Tibial nerve (tissue), 4 donors: Measurements from ENCODE around the gene KICS2. TPM values are rescaled to one million over a fixed set of nuclear protein-coding genes. Genes with fewer than 3 reads are reported as not detected.

Source experiments
- DNase-seq, 2 donors: peaks; one replicate each; pipeline ENCODE4 v3.0.0-alpha.2; 2019; ENCODE audit warnings: low spot score in 2 of 2
- H3K27ac ChIP-seq, 4 donors: fragments of 200-600 bp; sonication (generic) in 3 of 4; one replicate each; pipeline ENCODE4 v1.5.1; 2017 to 2019; ENCODE audit warnings: mild to moderate bottlenecking in 1 of 4
- H3K27me3 ChIP-seq, 2 donors: fragments of 200-600 bp; sonication (generic) in 1 of 2; one replicate each; pipeline versions ENCODE4 v1.5.1 to v1.6.0; 2017 to 2019
- H3K36me3 ChIP-seq, 3 donors: fragments of 200-600 bp; sonication (generic); one replicate each; pipeline ENCODE4 v1.5.1; 2018 to 2019
- H3K4me1 ChIP-seq, 4 donors: fragments of 200-600 bp; sonication (generic) in 3 of 4; one replicate each; pipeline ENCODE4 v1.5.1; 2017 to 2019
- H3K4me3 ChIP-seq, 4 donors: fragments of 200-600 bp; sonication (generic) in 3 of 4; one replicate each; pipeline ENCODE4 v1.5.1; 2017 to 2019; ENCODE audit warnings: mild to moderate bottlenecking in 1 of 4, moderate library complexity in 1 of 4
- H3K9me3 ChIP-seq, 4 donors: fragments of 200-600 bp; sonication (generic) in 3 of 4; one replicate each; pipeline ENCODE4 v1.5.1; 2017 to 2019
- CTCF ChIP-seq, 5 experiments: fragments of 200-600 bp in 3 of 5; fragments of 450-650 bp in 2 of 5; sonication (generic) in 3 of 5; IDR thresholded peaks; one replicate each; pipeline ENCODE4 v1.5.1; 2016 to 2019; ENCODE audit warnings: antibody characterized with exemption in 5 of 5, mild to moderate bottlenecking in 3 of 5, moderate library complexity in 2 of 5
- EP300 ChIP-seq, 2 donors: sonication (generic); formaldehyde crosslinking; IDR thresholded peaks; one replicate each; pipeline ENCODE4 v1.6.1; 2017; ENCODE audit warnings: antibody characterized with exemption in 2 of 2, mild to moderate bottlenecking in 1 of 2
- POLR2A ChIP-seq, 2 donors: fragments of 450-650 bp; IDR thresholded peaks; one replicate each; pipeline ENCODE4 v1.6.1; 2017; ENCODE audit warnings: antibody characterized with exemption in 2 of 2, mild to moderate bottlenecking in 2 of 2, moderate library complexity in 2 of 2
- WGBS, 2 donors: methylation state at CpG; one replicate each; pipeline ENCODE4 v1.1.5; 2018; 5-methylcytosine and 5-hydroxymethylcytosine counted together
- total RNA-seq, 4 donors: library from RNA; depleted of rRNA; stranded (reverse); fragments of >200 nt; gene quantifications; one replicate each; pipeline ENCODE4 v1.1.0, GENCODE V29; 2016

The KICS2 gene
- total RNA-seq: 10 to 100 TPM in 2 of 4 donors, 1 to 10 TPM in 2; 7.6 to 14.4 (median 9.8) TPM

GRCh38 chr12:64222009-64222765 is at the start of gene KICS2:
KICS2 (minus strand) TSS chr12:64222296; CDS start chr12:64222237, 59 bp downstream.
- H3K4me3 ChIP-seq: peak within 1 kb of the TSS; percentile 75 to 98 (median 88)
- WGBS, 2 donors: 0% methylated on average over 30 to 53 of the region's 56 CpGs
- peaks cover 0 to 19% (median 0%) of the 10 kb centered on the region in 4 donors for H3K4me1 ChIP-seq
- no peaks in the 10 kb centered on the region for H3K27me3 ChIP-seq
- no peaks in the 10 kb centered on the region for H3K9me3 ChIP-seq
- TF ChIP-seq EP300 (IDR thresholded peaks at IDR 0.05) (peak in 1 of 2 donors; percentile 98), CTCF (IDR thresholded peaks at IDR 0.05) (peak in 1 of 5 experiments; percentile 50), POLR2A (IDR thresholded peaks at IDR 0.05) (peak; percentile 73 to 87)
- DNase-seq: peak; percentile 84 to 86
- H3K36me3 ChIP-seq: no peaks in the 10 kb centered on the region
- H3K27ac ChIP-seq: peak within 1 kb of the TSS; percentile 85 to 98 (median 96)

- H3K9me3 ChIP-seq: no peaks in the 10 kb centered on the region
- no peak for DNase-seq
- no peaks in the 10 kb centered on the region for H3K36me3 ChIP-seq
- no peaks in the 10 kb centered on the region for H3K4me1 ChIP-seq
- no peak for TF ChIP-seq CTCF (IDR thresholded peaks at IDR 0.05)
- TF ChIP-seq EP300 (IDR thresholded peaks at IDR 0.05): no peak
- TF ChIP-seq POLR2A (IDR thresholded peaks at IDR 0.05): no peak
- no peaks in the 10 kb centered on the region for H3K27me3 ChIP-seq
- no peak overlapping the region for H3K27ac ChIP-seq
- H3K4me3 ChIP-seq: no peak overlapping the region
- WGBS, 2 donors: 91 to 100% methylated on average over 1 of the region's 1 CpG
These were observed 48.3 kb upstream of the KICS2 start for GRCh38 chr12:64270411-64270810.

- Histone ChIP-seq H3K27ac (no peak overlapping the region), H3K4me1 (no peaks in the 10 kb centered on the region), H3K4me3 (no peak overlapping the region), H3K36me3 (no peaks in the 10 kb centered on the region), H3K9me3 (no peaks in the 10 kb centered on the region), H3K27me3 (no peaks in the 10 kb centered on the region)
- 45 to 88% methylated on average over 2 of the region's 2 CpGs for WGBS, 2 donors
- no peak for DNase-seq
- TF ChIP-seq POLR2A (IDR thresholded peaks at IDR 0.05) (no peak), CTCF (IDR thresholded peaks at IDR 0.05) (no peak), EP300 (IDR thresholded peaks at IDR 0.05) (no peak)
These were observed 47.1 kb upstream of the KICS2 start for GRCh38 chr12:64269161-64269560.

- Histone ChIP-seq H3K9me3 (no peaks in the 10 kb centered on the region), H3K4me3 (no peak overlapping the region), H3K36me3 (no peaks in the 10 kb centered on the region), H3K27ac (no peak overlapping the region), H3K27me3 (no peaks in the 10 kb centered on the region), H3K4me1 (no peaks in the 10 kb centered on the region)
- TF ChIP-seq POLR2A (IDR thresholded peaks at IDR 0.05) (no peak), CTCF (IDR thresholded peaks at IDR 0.05) (no peak), EP300 (IDR thresholded peaks at IDR 0.05) (no peak)
- DNase-seq: no peak
- 0 to 90% methylated on average over 2 of the region's 2 CpGs for WGBS, 2 donors
These were observed 46.3 kb upstream of the KICS2 start for GRCh38 chr12:64268409-64268808.

GRCh38 chr12:64265839-64266238 is 43.7 kb upstream of the KICS2 start:
- no peak overlapping the region for H3K4me3 ChIP-seq
- no peaks in the 10 kb centered on the region for H3K9me3 ChIP-seq
- no peak for DNase-seq
- no peaks in the 10 kb centered on the region for H3K27me3 ChIP-seq
- WGBS, 2 donors: 86 to 89% methylated on average over 2 of the region's 2 CpGs
- TF ChIP-seq EP300 (IDR thresholded peaks at IDR 0.05) (no peak), CTCF (IDR thresholded peaks at IDR 0.05) (no peak), POLR2A (IDR thresholded peaks at IDR 0.05) (no peak)
- H3K36me3 ChIP-seq: no peaks in the 10 kb centered on the region
- H3K27ac ChIP-seq: no peak overlapping the region
- H3K4me1 ChIP-seq: no peaks in the 10 kb centered on the region
